WTC11 (cell line): ENCODE data around the gene CABCOCO1. TPM values are rescaled to one million over a fixed set of nuclear protein-coding genes. Genes with fewer than 3 reads are reported as not detected.
A peak's percentile ranks its signal among the peaks of the same experiment; 100 is the strongest.

Experiments used
- ATAC-seq: fragments of 200-7000 bp; cut with Tn5 transposase; 2 replicates; pipeline ENCODE4 v1.10.0; 2021; ENCODE audit warnings: mild to moderate bottlenecking, moderate library complexity
- CTCF ChIA-PET: fragments of 300-600 bp; sonication (Branson Sonifier 250); formaldehyde crosslinking; loops from one replicate; lab custom pipeline; 2021; ENCODE audit warnings: antibody characterized with exemption; lab: Charles Lee
- POLR2A ChIA-PET: fragments of 350-600 bp; sonication (Branson Sonifier 250); formaldehyde crosslinking; loops from one replicate; lab custom pipeline; 2021; ENCODE audit warnings: antibody characterized with exemption; lab: Charles Lee
- DNase-seq: peaks from one replicate; pipeline ENCODE4 v3.0.0; 2021; ENCODE audit warnings: low spot score
- H3K27ac Mint-ChIP-seq: 2 replicates; pipeline ENCODE4 v1.8.0; 2021; ENCODE audit warnings: mixed read lengths
- H3K27me3 Mint-ChIP-seq: 2 replicates; pipeline ENCODE4 v1.8.0; 2021; ENCODE audit warnings: low read depth, mild to moderate bottlenecking, moderate library complexity, mixed read lengths
- H3K36me3 Mint-ChIP-seq: 2 replicates; pipeline ENCODE4 v1.8.0; 2021; ENCODE audit warnings: mixed read lengths
- H3K4me1 Mint-ChIP-seq: 2 replicates; pipeline ENCODE4 v1.8.0; 2022; ENCODE audit warnings: mixed read lengths
- H3K4me3 Mint-ChIP-seq: 2 replicates; pipeline ENCODE4 v1.8.0; 2021; ENCODE audit warnings: mild to moderate bottlenecking, moderate library complexity, mixed read lengths
- H3K9me3 Mint-ChIP-seq: 2 replicates; pipeline ENCODE4 v1.8.0; 2021; ENCODE audit warnings: mixed read lengths
- ATF3 ChIP-seq: sonication (generic); formaldehyde crosslinking; conservative IDR thresholded peaks from 2 replicates; pipeline ENCODE4 v1.8.1; 2022; ENCODE audit warnings: mild to moderate bottlenecking, missing genetic modification reagents
- ATF6 ChIP-seq: sonication (generic); formaldehyde crosslinking; IDR thresholded peaks from 2 replicates; pipeline ENCODE4 v1.8.1; 2023; ENCODE audit warnings: mild to moderate bottlenecking, missing genetic modification reagents
- CBFB ChIP-seq: sonication (generic); formaldehyde crosslinking; IDR thresholded peaks from 2 replicates; pipeline ENCODE4 v1.8.1; 2022; ENCODE audit warnings: mild to moderate bottlenecking, low read depth, missing genetic modification reagents
- ETV6 ChIP-seq: sonication (generic); formaldehyde crosslinking; IDR thresholded peaks from 2 replicates; pipeline ENCODE4 v1.8.1; 2022; ENCODE audit warnings: mild to moderate bottlenecking, missing genetic modification reagents
- GRHL2 ChIP-seq: fragments of 250-450 bp; sonication (Bioruptor Pico); IDR thresholded peaks from 2 replicates; pipeline ENCODE4 v1.8.0; 2022; ENCODE audit warnings: mild to moderate bottlenecking, moderate library complexity; ENCODE audit not compliant: insufficient replicate concordance, severe bottlenecking
- IRF2 ChIP-seq: sonication (generic); formaldehyde crosslinking; IDR thresholded peaks from 2 replicates; pipeline ENCODE4 v1.8.0; 2022; ENCODE audit warnings: low read depth, missing genetic modification reagents, borderline replicate concordance
- JUN ChIP-seq: sonication (generic); formaldehyde crosslinking; IDR thresholded peaks from 2 replicates; pipeline ENCODE4 v1.8.0; 2023; ENCODE audit warnings: mild to moderate bottlenecking, missing genetic modification reagents
- NR1H2 ChIP-seq: sonication (generic); formaldehyde crosslinking; IDR thresholded peaks from 2 replicates; pipeline ENCODE4 v1.9.0; 2021; ENCODE audit warnings: mild to moderate bottlenecking, moderate library complexity, missing genetic modification reagents
- OVOL2 ChIP-seq: fragments of 250-450 bp; sonication (Bioruptor Pico); IDR thresholded peaks from 2 replicates; pipeline ENCODE4 v1.9.0; 2021; ENCODE audit warnings: mild to moderate bottlenecking, borderline replicate concordance
- TEAD1 ChIP-seq: sonication (generic); formaldehyde crosslinking; IDR thresholded peaks from 2 replicates; pipeline ENCODE4 v1.8.0; 2022; ENCODE audit warnings: mild to moderate bottlenecking, missing genetic modification reagents
- TEAD4 ChIP-seq: sonication (generic); formaldehyde crosslinking; IDR thresholded peaks from 2 replicates; pipeline ENCODE4 v1.8.0; 2022; ENCODE audit warnings: mild to moderate bottlenecking, missing genetic modification reagents
- ZMAT4 ChIP-seq: fragments of 250-450 bp; sonication (Bioruptor Pico); IDR thresholded peaks from 2 replicates; pipeline ENCODE4 v1.9.0; 2021; ENCODE audit warnings: mild to moderate bottlenecking
- ZNF121 ChIP-seq: sonication (generic); formaldehyde crosslinking; IDR thresholded peaks from 2 replicates; pipeline ENCODE4 v1.8.0; 2023; ENCODE audit warnings: missing genetic modification reagents
- ZNF512 ChIP-seq: sonication (generic); formaldehyde crosslinking; IDR thresholded peaks from 2 replicates; pipeline ENCODE4 v1.8.1; 2022; ENCODE audit warnings: missing genetic modification reagents, borderline replicate concordance
- total RNA-seq: library from RNA; stranded (reverse); gene quantifications from 3 replicates; pipeline ENCODE4 v1.2.3, GENCODE V29; 2021
- TF ChIP-seq, protein P1 (sequence below): sonication (generic); formaldehyde crosslinking; IDR thresholded peaks from 2 replicates; pipeline ENCODE4 v1.8.1; 2023; ENCODE audit warnings: mild to moderate bottlenecking, missing genetic modification reagents, moderate library complexity
- TF ChIP-seq, protein P2 (sequence below): sonication (generic); formaldehyde crosslinking; IDR thresholded peaks from 2 replicates; pipeline ENCODE4 v1.8.1; 2023; ENCODE audit warnings: mild to moderate bottlenecking, missing genetic modification reagents, borderline replicate concordance
- TF ChIP-seq, protein P3 (sequence below): sonication (generic); formaldehyde crosslinking; IDR thresholded peaks from 2 replicates; pipeline ENCODE4 v1.8.1; 2022; ENCODE audit warnings: low read depth, mild to moderate bottlenecking, moderate library complexity, missing genetic modification reagents, borderline replicate concordance
- TF ChIP-seq, protein P4 (sequence below): sonication (generic); formaldehyde crosslinking; IDR thresholded peaks from 2 replicates; pipeline ENCODE4 v1.8.0; 2022; ENCODE audit warnings: mild to moderate bottlenecking, missing genetic modification reagents

The CABCOCO1 gene
- total RNA-seq, 1 experiment from 2014 or later: not detected

DNA sequence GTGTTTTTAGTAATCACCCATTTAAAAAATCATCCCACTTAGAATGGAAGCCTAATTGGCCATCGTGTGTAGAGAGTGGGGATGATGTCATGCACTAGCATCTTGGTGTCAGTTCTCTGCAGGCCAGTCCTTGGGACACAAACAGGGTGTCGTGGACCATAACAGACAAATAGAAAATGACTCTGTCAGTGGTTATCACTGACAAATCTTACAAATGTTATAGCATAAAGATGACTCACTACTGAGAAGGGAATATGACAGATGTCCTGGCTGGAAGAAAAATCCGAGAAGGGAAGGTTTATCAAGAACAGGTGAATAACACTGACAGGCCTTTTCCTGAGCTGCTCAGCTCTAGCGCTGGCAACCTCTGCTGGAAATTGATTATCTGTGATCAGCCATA lies 10.6 kb downstream of the CABCOCO1 start (continued):
- TF ChIP-seq JUN (no peak), ZMAT4 (CRISPR knock-in tag) (no peak), TEAD4 (CRISPR knock-in tag) (no peak), OVOL2 (CRISPR knock-in tag) (no peak), ATF6 (CRISPR knock-in tag) (no peak), CBFB (CRISPR knock-in tag) (no peak)
- TF ChIP-seq, all 79 proteins: peak for 0

- TF ChIP-seq CBFB (CRISPR knock-in tag): no peak
- TF ChIP-seq IRF2 (CRISPR knock-in tag): no peak
- H3K27me3 Mint-ChIP-seq: no peaks in the 10 kb centered on the region
- ChIA-PET CTCF (no interaction called here), POLR2A (no interaction called here)
- DNase-seq (no peak), ATAC-seq (0 out of 2 replicates have a peak, but pooled peaks have one; percentile 39)
- no peaks in the 10 kb centered on the region for H3K36me3 Mint-ChIP-seq
- H3K4me3 Mint-ChIP-seq: no peak overlapping the region
- H3K9me3 Mint-ChIP-seq: no peaks in the 10 kb centered on the region
- H3K27ac Mint-ChIP-seq: no peak overlapping the region
- no peaks in the 10 kb centered on the region for H3K4me1 Mint-ChIP-seq
Measured at GRCh38 chr10:61682323-61682722, 19.6 kb downstream of the CABCOCO1 start.

DNA sequence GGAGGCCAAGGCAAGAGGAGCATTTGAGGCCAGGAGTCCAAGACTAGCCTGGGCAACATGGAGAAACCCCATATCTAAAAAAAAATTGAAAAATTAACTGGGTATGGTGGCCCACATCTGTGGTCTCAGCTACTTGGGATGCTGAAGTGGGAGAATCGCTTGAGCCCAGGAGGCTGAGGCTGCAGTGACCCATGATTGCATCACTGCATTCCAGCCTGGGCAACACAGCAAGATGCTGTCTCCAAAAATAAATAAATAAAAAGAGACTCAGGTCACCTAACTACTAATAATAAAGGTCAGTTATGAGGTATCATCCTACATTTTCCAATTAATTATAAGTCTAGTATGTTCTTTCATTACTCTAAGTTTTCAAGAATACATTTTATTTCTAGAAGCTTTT lies 20.6 kb downstream of the CABCOCO1 start:
- DNase-seq: no peak
- H3K4me3 Mint-ChIP-seq: no peak overlapping the region
- no peaks in the 10 kb centered on the region for H3K4me1 Mint-ChIP-seq
- CTCF ChIA-PET: no interaction called here
- no peaks in the 10 kb centered on the region for H3K9me3 Mint-ChIP-seq
- POLR2A ChIA-PET: no interaction called here
- no peak for ATAC-seq
- no peaks in the 10 kb centered on the region for H3K36me3 Mint-ChIP-seq
- TF ChIP-seq ZNF121 (CRISPR knock-in tag): no peak
- TF ChIP-seq ETV6 (CRISPR knock-in tag): no peak
- TF ChIP-seq NR1H2 (CRISPR knock-in tag): no peak
- TF ChIP-seq, protein P1, sequence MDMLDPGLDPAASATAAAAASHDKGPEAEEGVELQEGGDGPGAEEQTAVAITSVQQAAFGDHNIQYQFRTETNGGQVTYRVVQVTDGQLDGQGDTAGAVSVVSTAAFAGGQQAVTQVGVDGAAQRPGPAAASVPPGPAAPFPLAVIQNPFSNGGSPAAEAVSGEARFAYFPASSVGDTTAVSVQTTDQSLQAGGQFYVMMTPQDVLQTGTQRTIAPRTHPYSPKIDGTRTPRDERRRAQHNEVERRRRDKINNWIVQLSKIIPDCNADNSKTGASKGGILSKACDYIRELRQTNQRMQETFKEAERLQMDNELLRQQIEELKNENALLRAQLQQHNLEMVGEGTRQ (CRISPR knock-in tag): no peak
- no peak for TF ChIP-seq ZNF512
- TF ChIP-seq, protein P2, sequence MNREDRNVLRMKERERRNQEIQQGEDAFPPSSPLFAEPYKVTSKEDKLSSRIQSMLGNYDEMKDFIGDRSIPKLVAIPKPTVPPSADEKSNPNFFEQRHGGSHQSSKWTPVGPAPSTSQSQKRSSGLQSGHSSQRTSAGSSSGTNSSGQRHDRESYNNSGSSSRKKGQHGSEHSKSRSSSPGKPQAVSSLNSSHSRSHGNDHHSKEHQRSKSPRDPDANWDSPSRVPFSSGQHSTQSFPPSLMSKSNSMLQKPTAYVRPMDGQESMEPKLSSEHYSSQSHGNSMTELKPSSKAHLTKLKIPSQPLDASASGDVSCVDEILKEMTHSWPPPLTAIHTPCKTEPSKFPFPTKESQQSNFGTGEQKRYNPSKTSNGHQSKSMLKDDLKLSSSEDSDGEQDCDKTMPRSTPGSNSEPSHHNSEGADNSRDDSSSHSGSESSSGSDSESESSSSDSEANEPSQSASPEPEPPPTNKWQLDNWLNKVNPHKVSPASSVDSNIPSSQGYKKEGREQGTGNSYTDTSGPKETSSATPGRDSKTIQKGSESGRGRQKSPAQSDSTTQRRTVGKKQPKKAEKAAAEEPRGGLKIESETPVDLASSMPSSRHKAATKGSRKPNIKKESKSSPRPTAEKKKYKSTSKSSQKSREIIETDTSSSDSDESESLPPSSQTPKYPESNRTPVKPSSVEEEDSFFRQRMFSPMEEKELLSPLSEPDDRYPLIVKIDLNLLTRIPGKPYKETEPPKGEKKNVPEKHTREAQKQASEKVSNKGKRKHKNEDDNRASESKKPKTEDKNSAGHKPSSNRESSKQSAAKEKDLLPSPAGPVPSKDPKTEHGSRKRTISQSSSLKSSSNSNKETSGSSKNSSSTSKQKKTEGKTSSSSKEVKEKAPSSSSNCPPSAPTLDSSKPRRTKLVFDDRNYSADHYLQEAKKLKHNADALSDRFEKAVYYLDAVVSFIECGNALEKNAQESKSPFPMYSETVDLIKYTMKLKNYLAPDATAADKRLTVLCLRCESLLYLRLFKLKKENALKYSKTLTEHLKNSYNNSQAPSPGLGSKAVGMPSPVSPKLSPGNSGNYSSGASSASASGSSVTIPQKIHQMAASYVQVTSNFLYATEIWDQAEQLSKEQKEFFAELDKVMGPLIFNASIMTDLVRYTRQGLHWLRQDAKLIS (CRISPR knock-in tag): no peak
- no peak for TF ChIP-seq ATF3 (CRISPR knock-in tag)
- TF ChIP-seq, protein P3, sequence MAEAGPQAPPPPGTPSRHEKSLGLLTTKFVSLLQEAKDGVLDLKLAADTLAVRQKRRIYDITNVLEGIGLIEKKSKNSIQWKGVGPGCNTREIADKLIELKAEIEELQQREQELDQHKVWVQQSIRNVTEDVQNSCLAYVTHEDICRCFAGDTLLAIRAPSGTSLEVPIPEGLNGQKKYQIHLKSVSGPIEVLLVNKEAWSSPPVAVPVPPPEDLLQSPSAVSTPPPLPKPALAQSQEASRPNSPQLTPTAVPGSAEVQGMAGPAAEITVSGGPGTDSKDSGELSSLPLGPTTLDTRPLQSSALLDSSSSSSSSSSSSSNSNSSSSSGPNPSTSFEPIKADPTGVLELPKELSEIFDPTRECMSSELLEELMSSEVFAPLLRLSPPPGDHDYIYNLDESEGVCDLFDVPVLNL (CRISPR knock-in tag): no peak
- no peak for TF ChIP-seq GRHL2 (CRISPR knock-in tag)
- TF ChIP-seq TEAD1 (CRISPR knock-in tag): no peak
- TF ChIP-seq, protein P4, sequence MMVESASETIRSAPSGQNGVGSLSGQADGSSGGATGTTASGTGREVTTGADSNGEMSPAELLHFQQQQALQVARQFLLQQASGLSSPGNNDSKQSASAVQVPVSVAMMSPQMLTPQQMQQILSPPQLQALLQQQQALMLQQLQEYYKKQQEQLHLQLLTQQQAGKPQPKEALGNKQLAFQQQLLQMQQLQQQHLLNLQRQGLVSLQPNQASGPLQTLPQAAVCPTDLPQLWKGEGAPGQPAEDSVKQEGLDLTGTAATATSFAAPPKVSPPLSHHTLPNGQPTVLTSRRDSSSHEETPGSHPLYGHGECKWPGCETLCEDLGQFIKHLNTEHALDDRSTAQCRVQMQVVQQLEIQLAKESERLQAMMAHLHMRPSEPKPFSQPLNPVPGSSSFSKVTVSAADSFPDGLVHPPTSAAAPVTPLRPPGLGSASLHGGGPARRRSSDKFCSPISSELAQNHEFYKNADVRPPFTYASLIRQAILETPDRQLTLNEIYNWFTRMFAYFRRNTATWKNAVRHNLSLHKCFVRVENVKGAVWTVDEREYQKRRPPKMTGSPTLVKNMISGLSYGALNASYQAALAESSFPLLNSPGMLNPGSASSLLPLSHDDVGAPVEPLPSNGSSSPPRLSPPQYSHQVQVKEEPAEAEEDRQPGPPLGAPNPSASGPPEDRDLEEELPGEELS (CRISPR knock-in tag): no peak
- H3K27me3 Mint-ChIP-seq: no peaks in the 10 kb centered on the region
- H3K27ac Mint-ChIP-seq: no peak overlapping the region
